RPMI7951 (cell line): ENCODE measurements around the gene NOB1. TPM values are rescaled to one million over a fixed set of nuclear protein-coding genes. Genes with fewer than 3 reads are reported as not detected.
"Not testable (repeated sequence)": the region's sequence is repeated elsewhere in the genome, so short reads cannot be mapped to it uniquely, and the experiment has no call there.

Source experiments
- DNase-seq: peaks from one replicate; pipeline ENCODE4 v3.0.0-alpha.2; 2012; ENCODE audit warnings: low read depth
- total RNA-seq: library from RNA; depleted of rRNA; stranded (reverse); fragments of >200 nt; shearing (Covaris generic); gene quantifications from 2 replicates; pipeline ENCODE4 v1.2.3, GENCODE V29; 2014; rRNA removed

Gene NOB1
- total RNA-seq, result 20.6 and 26.8 TPM in 2 replicates

- peak; percentile 92 for DNase-seq
Measured at GRCh38 chr16:69754469-69755310, at the start of gene NOB1. TSS of gene NOB1 (minus strand) at chr16:69754926. CDS start at chr16:69754910, 16 bp downstream.

GRCh38 chr16:69804297-69804696, 49.6 kb upstream of the NOB1 start:
- no peak for DNase-seq

GRCh38 chr16:69799611-69800031, 44.9 kb upstream of the NOB1 start:
- DNase-seq, result peak; percentile 50

- no peak for DNase-seq
Measured at GRCh38 chr16:69798466-69798865, 43.7 kb upstream of the NOB1 start.

- DNase-seq, result peak; percentile 56
Measured at GRCh38 chr16:69796285-69797118, 41.8 kb upstream of the NOB1 start.

GRCh38 chr16:69794486-69794885, 39.8 kb upstream of the NOB1 start:
- no peak for DNase-seq

- no peak for DNase-seq
Measured at GRCh38 chr16:69793526-69793925, 38.8 kb upstream of the NOB1 start.

- DNase-seq, result not testable (repeated sequence)
Measured at GRCh38 chr16:69791391-69791847, 36.7 kb upstream of the NOB1 start.

GRCh38 chr16:69787883-69788282, 33.2 kb upstream of the NOB1 start:
- DNase-seq, result no peak

- DNase-seq, result no peak
Measured at GRCh38 chr16:69784586-69784985, 29.9 kb upstream of the NOB1 start.

GRCh38 chr16:69781118-69781517, 26.4 kb upstream of the NOB1 start:
- no peak for DNase-seq

GRCh38 chr16:69779724-69780123, 25.0 kb upstream of the NOB1 start:
- DNase-seq, result no peak

GRCh38 chr16:69775563-69775962, 20.8 kb upstream of the NOB1 start:
- no peak for DNase-seq

GRCh38 chr16:69773260-69773947, 18.7 kb upstream of the NOB1 start:
- DNase-seq, result no peak

GRCh38 chr16:69771651-69771967, 16.9 kb upstream of the NOB1 start:
- DNase-seq, result no peak

- no peak for DNase-seq
Measured at GRCh38 chr16:69769404-69769803, 14.7 kb upstream of the NOB1 start.

- no peak for DNase-seq
Measured at GRCh38 chr16:69768666-69769065, 13.9 kb upstream of the NOB1 start.

GRCh38 chr16:69767459-69768229, 12.9 kb upstream of the NOB1 start:
- DNase-seq, result no peak

GRCh38 chr16:69763599-69763942, 8.8 kb upstream of the NOB1 start:
- no peak for DNase-seq

- peak; percentile 18 for DNase-seq
Measured at GRCh38 chr16:69762814-69763598, 8.3 kb upstream of the NOB1 start.
